ENCODE measurements around the gene RNF213.
"Not testable (repeated sequence)": the region's sequence is repeated elsewhere in the genome, so short reads cannot be mapped to it uniquely, and the experiment has no call there.

Gene RNF213

GRCh38 chr17:80269405-80269807 lies 8.8 kb downstream of the RNF213 start:
- TF ChIP-seq CTCF (conservative IDR thresholded peaks at IDR 0.05; ENCODE audit: control insufficient read depth, insufficient read depth, low read depth, low read length), result no peak
- DNase-seq (ENCODE audit: low read depth), result no peak
- H3K4me3 ChIP-seq (ENCODE audit: control insufficient read depth, low read depth, low read length), result no peak overlapping the region

DNA sequence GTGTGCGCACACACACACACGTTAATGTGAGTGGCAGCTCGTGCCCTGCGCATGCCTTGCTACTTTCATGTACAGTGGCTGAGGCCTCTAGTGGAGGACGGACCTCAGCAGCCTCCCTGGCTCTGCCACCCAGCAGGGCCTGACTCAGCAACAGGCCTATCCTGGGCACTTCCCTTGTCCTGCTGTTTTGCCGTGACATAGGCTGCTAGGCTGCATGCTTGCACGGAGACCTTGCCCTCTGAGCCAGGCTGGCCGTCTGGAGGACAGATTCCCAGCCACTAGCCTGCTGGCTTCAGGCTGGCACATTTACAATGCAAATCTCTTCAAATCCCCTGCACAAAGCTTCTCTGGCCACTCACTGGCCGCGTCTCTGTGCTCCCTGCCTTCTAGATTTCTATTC lies 9.5 kb downstream of the RNF213 start:
- no peak for DNase-seq (ENCODE audit: low read depth)
- no peak for TF ChIP-seq CTCF (conservative IDR thresholded peaks at IDR 0.05; ENCODE audit: control insufficient read depth, insufficient read depth, low read depth, low read length)
- no peak overlapping the region for H3K4me3 ChIP-seq (ENCODE audit: control insufficient read depth, low read depth, low read length)

DNA sequence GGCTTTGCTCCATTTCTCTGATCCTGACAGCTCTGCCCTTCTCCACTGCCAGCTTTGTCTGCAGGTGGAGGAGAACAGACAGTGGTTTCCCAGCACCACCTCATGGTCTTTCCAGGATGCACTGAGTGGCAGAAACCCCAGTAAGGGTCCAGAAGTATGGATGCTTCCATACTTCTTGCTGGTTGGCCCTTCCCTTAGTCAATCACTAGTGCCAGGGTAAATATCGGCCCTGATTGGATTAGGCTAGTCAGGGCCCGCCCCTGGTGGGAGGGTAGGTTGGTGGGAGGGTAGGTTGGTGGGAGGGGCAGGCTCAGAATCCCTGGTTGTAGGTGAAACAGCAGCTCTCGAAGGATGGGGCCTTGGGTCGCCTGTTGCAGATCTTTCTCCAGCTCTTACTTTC lies 10.2 kb downstream of the RNF213 start:
- DNase-seq (ENCODE audit: low read depth), result peak; percentile 43
- TF ChIP-seq CTCF (conservative IDR thresholded peaks at IDR 0.05; ENCODE audit: control insufficient read depth, insufficient read depth, low read depth, low read length), result no peak
- no peak overlapping the region for H3K4me3 ChIP-seq (ENCODE audit: control insufficient read depth, low read depth, low read length)

DNA sequence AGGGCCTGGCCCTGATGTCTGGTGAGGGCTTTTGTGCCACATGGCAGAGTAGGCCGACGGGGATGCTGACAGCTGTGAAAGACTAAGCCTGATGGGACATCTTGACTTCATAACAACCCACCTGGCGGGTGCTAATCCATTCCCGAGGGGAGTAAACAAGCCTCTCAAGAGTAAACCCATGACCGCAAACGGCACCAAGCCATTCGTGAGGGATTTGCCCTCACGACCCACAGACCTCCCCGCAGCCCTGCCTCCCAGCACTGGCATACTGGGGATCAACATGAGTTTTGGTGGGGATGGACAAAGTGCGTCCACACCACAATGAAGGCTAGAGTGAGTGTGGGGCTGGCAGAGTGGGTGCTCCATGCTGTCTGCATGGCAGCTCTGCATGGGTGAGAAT lies 11.7 kb downstream of the RNF213 start:
- DNase-seq (ENCODE audit: low read depth), result no peak
- no peak for TF ChIP-seq CTCF (conservative IDR thresholded peaks at IDR 0.05; ENCODE audit: control insufficient read depth, insufficient read depth, low read depth, low read length)
- H3K4me3 ChIP-seq (ENCODE audit: control insufficient read depth, low read depth, low read length), result no peak overlapping the region

DNA sequence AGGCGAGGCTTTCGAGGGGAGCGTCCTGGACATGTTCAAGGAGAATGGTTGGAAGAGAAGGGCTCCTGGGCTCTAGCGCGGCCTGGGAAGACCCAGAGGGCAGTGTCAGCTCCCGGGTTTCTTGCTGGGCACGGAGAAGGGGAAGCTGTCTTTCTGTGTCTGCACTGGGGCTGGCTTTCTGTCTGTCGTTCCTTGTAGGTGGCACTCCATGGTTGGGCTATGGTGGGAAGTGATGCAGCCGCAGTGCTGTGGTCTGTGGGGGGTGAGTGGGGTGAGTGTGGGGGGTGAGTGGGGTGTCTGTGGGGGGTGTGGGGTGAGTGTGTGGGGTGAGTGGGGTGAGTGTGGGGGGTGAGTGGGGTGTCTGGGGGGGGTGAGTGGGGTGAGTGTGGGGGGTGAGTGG lies 13.7 kb downstream of the RNF213 start:
- no peak for DNase-seq (ENCODE audit: low read depth)
- no peak for TF ChIP-seq CTCF (conservative IDR thresholded peaks at IDR 0.05; ENCODE audit: control insufficient read depth, insufficient read depth, low read depth, low read length)
- H3K4me3 ChIP-seq (ENCODE audit: control insufficient read depth, low read depth, low read length), result no peak overlapping the region

DNA sequence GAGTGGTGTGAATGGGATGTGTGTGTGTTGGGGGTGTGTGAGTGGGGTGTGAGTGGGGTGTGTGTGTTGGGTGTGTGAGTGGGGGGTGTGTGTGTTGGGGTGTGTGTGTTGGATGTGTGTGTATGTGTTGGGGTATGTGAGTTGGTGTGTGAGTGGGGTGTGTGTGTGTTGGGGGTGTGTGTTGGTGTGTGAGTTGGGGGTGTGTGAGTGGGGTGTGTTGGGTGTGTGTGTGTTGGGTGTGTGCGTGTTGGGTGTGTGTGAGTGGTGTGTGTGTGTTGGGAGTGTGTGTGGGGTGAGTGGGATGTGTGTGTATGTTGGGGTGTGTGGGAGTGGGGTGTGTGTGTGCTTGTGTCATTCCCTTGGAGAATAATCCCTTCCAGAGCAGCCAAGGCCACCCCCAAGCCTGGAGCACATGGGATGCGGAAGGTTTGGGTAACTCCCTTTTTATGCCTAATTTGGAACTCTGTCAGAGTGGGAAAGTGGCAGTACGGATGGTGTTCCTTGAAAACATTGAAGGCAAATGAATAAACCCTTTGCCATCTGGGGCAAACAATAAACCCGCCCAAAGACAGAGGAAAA lies 14.3 kb downstream of the RNF213 start:
- H3K4me3 ChIP-seq (ENCODE audit: control insufficient read depth, low read depth, low read length), result no peak overlapping the region
- no peak for TF ChIP-seq CTCF (conservative IDR thresholded peaks at IDR 0.05; ENCODE audit: control insufficient read depth, insufficient read depth, low read depth, low read length)
- no peak for DNase-seq (ENCODE audit: low read depth)

DNA sequence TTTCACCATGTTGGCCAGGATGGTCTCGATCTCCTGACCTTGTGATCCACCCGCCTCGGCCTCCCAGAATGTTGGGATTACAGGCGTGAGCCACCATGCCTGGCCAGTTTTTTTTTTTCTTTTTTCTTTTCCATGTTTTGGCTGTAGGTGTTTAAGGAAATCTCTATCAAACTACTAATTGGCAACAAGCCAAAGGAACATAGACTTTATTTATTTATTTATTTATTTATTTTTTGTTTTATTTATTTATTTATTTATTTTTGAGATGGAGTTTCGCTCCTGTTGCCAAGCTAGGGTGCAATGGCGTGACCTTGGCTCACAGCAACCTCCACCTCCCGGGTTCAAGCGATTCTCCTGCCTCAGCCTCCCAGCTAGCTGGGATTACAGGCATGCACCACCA lies 15.2 kb downstream of the RNF213 start:
- H3K4me3 ChIP-seq (ENCODE audit: control insufficient read depth, low read depth, low read length); DNase-seq (ENCODE audit: low read depth): not testable (repeated sequence)
